T1000 (cell line): Measurements from ENCODE around the gene DYNC2I2.
"Not testable (repeated sequence)": the region's sequence is repeated elsewhere in the genome, so short reads cannot be mapped to it uniquely, and the experiment has no call there.

Experiments
- DNase-seq: peaks from one replicate; lab custom pipeline; 2025; ENCODE audit warnings: mixed read lengths; lab: John Stamatoyannopoulos, UW

DYNC2I2 gene

GRCh38 chr9:128615571-128615970 is 41.1 kb downstream of the DYNC2I2 start:
- DNase-seq: no peak

GRCh38 chr9:128614728-128615127 is 41.9 kb downstream of the DYNC2I2 start:
- no peak for DNase-seq

GRCh38 chr9:128611600-128612394 is 44.9 kb downstream of the DYNC2I2 start:
- no peak for DNase-seq

- DNase-seq: no peak
These were observed 45.8 kb downstream of the DYNC2I2 start for GRCh38 chr9:128610897-128611296.

- no peak for DNase-seq
These were observed 48.9 kb downstream of the DYNC2I2 start for GRCh38 chr9:128607642-128608350.

GRCh38 chr9:128603697-128604096 is 53.0 kb downstream of the DYNC2I2 start:
- DNase-seq: no peak

DNA sequence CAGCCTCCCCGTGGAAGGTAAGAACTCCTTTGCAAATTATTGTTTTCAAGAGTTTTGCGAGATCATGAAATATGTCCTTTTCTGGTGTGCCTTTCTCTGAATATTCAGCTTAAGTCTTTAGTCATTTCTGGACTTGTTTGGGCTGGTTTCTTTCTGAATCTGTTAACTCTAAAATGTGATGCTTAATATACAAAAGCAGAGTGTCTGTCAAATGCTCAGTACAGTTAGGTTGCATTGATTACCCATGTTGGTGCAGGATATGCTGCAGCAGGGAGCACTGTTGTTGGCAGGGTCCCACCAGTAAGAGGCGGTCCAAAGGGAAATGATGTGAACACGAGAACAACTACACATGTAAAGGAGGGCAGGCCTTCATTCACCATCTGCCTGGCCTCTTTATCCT is 56.5 kb downstream of the DYNC2I2 start:
- no peak for DNase-seq

DNA sequence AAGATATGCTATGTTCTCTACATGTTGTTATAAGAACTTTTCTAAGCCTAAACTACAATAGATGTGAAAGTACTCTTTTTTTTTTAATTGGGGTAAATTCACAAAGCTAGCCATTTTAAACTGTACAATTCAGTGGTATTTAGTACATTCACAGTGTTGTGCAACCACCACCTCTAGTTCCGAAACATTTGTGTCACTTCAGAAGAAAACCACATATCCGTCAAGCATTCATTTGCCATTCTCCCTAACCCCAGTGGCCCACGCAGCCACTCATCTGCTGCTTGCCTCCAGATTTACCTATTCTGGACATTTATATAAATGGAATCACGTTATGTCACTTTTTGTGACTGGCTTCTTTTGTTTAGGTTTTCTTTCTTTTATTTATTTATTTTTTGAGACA is 61.2 kb downstream of the DYNC2I2 start:
- DNase-seq: no peak

DNA sequence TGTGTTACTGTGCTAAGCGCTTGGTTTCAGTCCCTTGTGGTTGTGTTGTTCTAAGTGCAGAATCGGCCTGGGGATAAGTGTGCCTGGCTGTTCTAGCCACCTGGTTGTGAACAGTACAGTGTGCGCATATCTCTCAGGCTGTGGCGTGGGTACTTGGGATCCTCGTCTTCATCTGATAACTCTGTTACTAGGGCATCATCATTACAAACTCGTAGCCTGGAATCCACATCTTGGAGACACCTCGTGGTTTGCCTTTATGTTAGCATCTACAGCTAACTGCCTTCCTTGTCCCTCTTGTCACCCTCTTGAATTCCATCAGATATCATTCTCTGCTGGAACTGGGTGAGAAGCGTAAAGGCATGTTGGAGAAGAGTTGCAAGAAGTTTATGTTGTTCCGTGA is 62.8 kb downstream of the DYNC2I2 start:
- no peak for DNase-seq

DNA sequence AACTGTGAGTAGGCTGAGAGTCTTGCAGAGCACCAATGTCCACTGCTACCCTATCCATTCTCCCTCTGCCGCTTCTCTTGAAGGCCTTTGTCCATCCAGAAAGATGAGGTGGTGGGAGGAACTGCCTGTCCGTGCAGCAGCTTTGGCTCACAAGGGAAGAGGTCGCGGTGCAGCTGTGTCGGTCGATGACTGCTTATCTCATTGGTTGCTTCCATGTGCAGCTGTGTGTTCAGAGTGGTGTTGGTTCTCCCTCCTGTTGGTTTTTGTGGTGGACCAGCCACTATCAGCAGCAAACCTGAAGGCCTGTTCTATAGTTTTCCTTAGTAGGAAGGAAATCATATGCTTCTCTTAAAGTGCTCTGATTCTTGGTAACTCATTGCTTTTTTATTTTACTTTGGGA is 63.6 kb downstream of the DYNC2I2 start:
- no peak for DNase-seq

DNA sequence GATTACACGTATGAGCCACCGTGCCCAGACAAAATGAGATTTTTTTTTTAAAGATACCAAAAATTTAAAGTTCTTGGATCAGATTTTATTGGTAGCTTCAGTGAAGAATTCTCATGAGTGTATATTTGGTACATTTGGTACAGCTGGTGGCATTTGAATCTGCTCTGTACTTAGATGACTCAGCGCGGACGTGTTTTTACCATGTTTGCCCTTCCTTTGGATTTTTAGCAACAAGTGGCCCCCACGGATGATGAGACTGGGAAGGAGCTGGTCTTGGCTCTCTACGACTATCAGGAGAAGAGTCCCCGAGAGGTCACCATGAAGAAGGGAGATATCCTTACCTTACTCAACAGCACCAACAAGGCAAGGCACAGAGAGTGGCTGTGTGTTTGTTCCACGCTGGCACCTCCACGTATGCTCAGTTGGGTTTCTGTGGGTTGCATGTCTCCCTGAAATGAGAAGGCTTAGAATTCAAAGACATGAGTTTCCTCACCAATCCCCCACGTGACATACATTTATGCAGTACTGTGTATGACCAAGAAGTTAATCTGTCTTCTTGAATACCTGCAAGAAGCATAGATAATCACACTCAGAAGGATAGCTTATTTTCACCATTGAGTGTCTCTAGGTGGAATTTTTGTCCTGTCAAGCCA is 67.9 kb downstream of the DYNC2I2 start:
- no peak for DNase-seq

GRCh38 chr9:128587453-128587852 is 69.2 kb downstream of the DYNC2I2 start:
- no peak for DNase-seq

GRCh38 chr9:128586934-128587333 is 69.7 kb downstream of the DYNC2I2 start:
- not testable (repeated sequence) for DNase-seq

GRCh38 chr9:128585155-128585554 is 71.5 kb downstream of the DYNC2I2 start:
- DNase-seq: not testable (repeated sequence)
